ENCODE measurements around the gene BMI1. TPM values are rescaled to one million over a fixed set of nuclear protein-coding genes. Genes with fewer than 3 reads are reported as not detected.

BMI1 gene
- total RNA-seq, 1 donor from 2014 or later, result 44.7 TPM

GRCh38 chr10:22335173-22335933 lies 14.5 kb downstream of the BMI1 start:
- TF ChIP-seq POLR2AphosphoS5 (IDR thresholded peaks at IDR 0.05; ENCODE audit: insufficient read depth in 1 of 2, low read depth in 1 of 2) (no peak), CTCF (IDR thresholded peaks at IDR 0.05) (peak in 1 of 3 experiments; percentile 27)
- Histone ChIP-seq H3K27me3 (peaks cover 40% of the 10 kb centered on the region), H3K27ac (no peak overlapping the region), H3K4me1 (peaks cover 30% of the 10 kb centered on the region), H3K9me3 (no peaks in the 10 kb centered on the region), H3K4me3 (peak overlapping the region; percentile 46 to 49), H3K36me3 (no peaks in the 10 kb centered on the region)
- no peak for DNase-seq (ENCODE audit: extremely low spot score in 2 of 2)
- intact Hi-C loops (cut with DNase I), result no loop called here

- Histone ChIP-seq H3K27me3 (peaks cover 40% of the 10 kb centered on the region), H3K4me1 (peaks cover 37% of the 10 kb centered on the region)
- intact Hi-C loops (cut with DNase I), result no loop called here
These were observed 17.4 kb downstream of the BMI1 start for GRCh38 chr10:22338185-22338900.

GRCh38 chr10:22338931-22339330 lies 18.0 kb downstream of the BMI1 start:
- Histone ChIP-seq H3K4me1 (peaks cover 37% of the 10 kb centered on the region), H3K36me3 (no peaks in the 10 kb centered on the region), H3K27me3 (peaks cover 40% of the 10 kb centered on the region), H3K4me3 (no peak overlapping the region), H3K9me3 (no peaks in the 10 kb centered on the region), H3K27ac (no peak overlapping the region)
- TF ChIP-seq POLR2AphosphoS5 (IDR thresholded peaks at IDR 0.05; ENCODE audit: insufficient read depth in 1 of 2, low read depth in 1 of 2) (no peak), CTCF (IDR thresholded peaks at IDR 0.05) (no peak), POLR2A (IDR thresholded peaks at IDR 0.05) (no peak)
- intact Hi-C loops (cut with DNase I), result no loop called here
- DNase-seq (ENCODE audit: extremely low spot score in 2 of 2), result no peak

More at GRCh38 chr10:22338185-22338900, 17.4 kb downstream of the BMI1 start:
- no peak for DNase-seq (ENCODE audit: extremely low spot score in 2 of 2)
- no peak for TF ChIP-seq CTCF (IDR thresholded peaks at IDR 0.05)
- no peak for TF ChIP-seq POLR2AphosphoS5 (IDR thresholded peaks at IDR 0.05; ENCODE audit: insufficient read depth in 1 of 2, low read depth in 1 of 2)
- no peak for TF ChIP-seq POLR2A (IDR thresholded peaks at IDR 0.05)
- Histone ChIP-seq H3K27ac (no peak overlapping the region), H3K36me3 (no peaks in the 10 kb centered on the region), H3K4me3 (no peak overlapping the region), H3K9me3 (no peaks in the 10 kb centered on the region)

GRCh38 chr10:22339761-22340328 lies 18.9 kb downstream of the BMI1 start:
- TF ChIP-seq POLR2A (IDR thresholded peaks at IDR 0.05), result no peak
- TF ChIP-seq POLR2AphosphoS5 (IDR thresholded peaks at IDR 0.05; ENCODE audit: insufficient read depth in 1 of 2, low read depth in 1 of 2), result no peak
- no peak for TF ChIP-seq CTCF (IDR thresholded peaks at IDR 0.05)
- no peaks in the 10 kb centered on the region for H3K9me3 ChIP-seq
- H3K27ac ChIP-seq, result peak overlapping the region; percentile 77
- H3K4me3 ChIP-seq, result peak overlapping the region; percentile 75 to 91
- intact Hi-C loops (cut with DNase I), result loop anchor here (5.0 to 10.0 kb wide), 5 partner anchors 88 to 845 kb away; partner anchors contain the start of genes DNAJC1 and MSRB2
- no peaks in the 10 kb centered on the region for H3K36me3 ChIP-seq
- peaks cover 29% of the 10 kb centered on the region for H3K4me1 ChIP-seq
- H3K27me3 ChIP-seq, result peaks cover 36% of the 10 kb centered on the region
- no peak for DNase-seq (ENCODE audit: extremely low spot score in 2 of 2)
